MCF 10A (cell line): ENCODE data around the gene APBB2. TPM values are rescaled to one million over a fixed set of nuclear protein-coding genes. Genes with fewer than 3 reads are reported as not detected.

Experiments
- BruUV-seq: library from RNA; stranded (reverse); fragments of 400-500 nt; replicated peaks from 2 replicates; lab custom pipeline; 2021; lab: Mats Ljungman, UMichigan
- CTCF ChIA-PET: fragments of 300-600 bp; sonication (Branson Sonifier 250); formaldehyde crosslinking; extraction: SDS; loops from one replicate; lab custom pipeline; 2021; ENCODE audit warnings: antibody characterized with exemption, inconsistent platforms; lab: Yijun Ruan, JAX
- POLR2A ChIA-PET: fragments of 300-600, 350-650 bp; sonication (Branson Sonifier 250); formaldehyde crosslinking; extraction: SDS; loops from one replicate; lab custom pipeline; 2020; ENCODE audit warnings: antibody characterized with exemption, inconsistent platforms; lab: Yijun Ruan, JAX
- DNase-seq: peaks from one replicate; pipeline ENCODE4 v3.0.0-alpha.2; 2018; ENCODE audit not compliant: unreplicated experiment
- H3K27ac Mint-ChIP-seq: one replicate; pipeline ENCODE4 v1.8.0; 2022; ENCODE audit warnings: mild to moderate bottlenecking, low read depth, mixed read lengths; ENCODE audit not compliant: unreplicated experiment
- H3K27me3 Mint-ChIP-seq: one replicate; pipeline ENCODE4 v1.8.0; 2022; ENCODE audit warnings: mixed read lengths; ENCODE audit not compliant: insufficient read depth, unreplicated experiment
- H3K36me3 Mint-ChIP-seq: one replicate; pipeline ENCODE4 v1.8.0; 2022; ENCODE audit warnings: mild to moderate bottlenecking, moderate library complexity, mixed read lengths; ENCODE audit not compliant: insufficient read depth, unreplicated experiment
- H3K4me1 Mint-ChIP-seq: one replicate; pipeline ENCODE4 v1.8.0; 2022; ENCODE audit warnings: mixed read lengths; ENCODE audit not compliant: insufficient read depth, unreplicated experiment
- H3K4me3 Mint-ChIP-seq: one replicate; pipeline ENCODE4 v1.8.0; 2022; ENCODE audit warnings: mild to moderate bottlenecking, moderate library complexity, mixed read lengths; ENCODE audit not compliant: unreplicated experiment
- H3K9me3 Mint-ChIP-seq: one replicate; pipeline ENCODE4 v1.8.0; 2022; ENCODE audit warnings: mixed read lengths; ENCODE audit not compliant: unreplicated experiment
- intact Hi-C: fragments of 100-400 bp; cut with micrococcal nuclease; formaldehyde crosslinking; loops from 2 replicates; pipeline ENCODE4 v1.14.1; 2022
- total RNA-seq: library from RNA; stranded (reverse); gene quantifications from 2 replicates; pipeline ENCODE4 v1.2.3, GENCODE V29; 2022
- TF ChIP-seq, protein P1 (sequence below): fragments of 200-600 bp; IDR thresholded peaks from one replicate; pipeline ENCODE4 v1.8.0; 2022; ENCODE audit warnings: antibody characterized with exemption, mild to moderate bottlenecking; ENCODE audit not compliant: unreplicated experiment

The APBB2 gene
- total RNA-seq, 1 experiment from 2014 or later = 201 TPM

DNA sequence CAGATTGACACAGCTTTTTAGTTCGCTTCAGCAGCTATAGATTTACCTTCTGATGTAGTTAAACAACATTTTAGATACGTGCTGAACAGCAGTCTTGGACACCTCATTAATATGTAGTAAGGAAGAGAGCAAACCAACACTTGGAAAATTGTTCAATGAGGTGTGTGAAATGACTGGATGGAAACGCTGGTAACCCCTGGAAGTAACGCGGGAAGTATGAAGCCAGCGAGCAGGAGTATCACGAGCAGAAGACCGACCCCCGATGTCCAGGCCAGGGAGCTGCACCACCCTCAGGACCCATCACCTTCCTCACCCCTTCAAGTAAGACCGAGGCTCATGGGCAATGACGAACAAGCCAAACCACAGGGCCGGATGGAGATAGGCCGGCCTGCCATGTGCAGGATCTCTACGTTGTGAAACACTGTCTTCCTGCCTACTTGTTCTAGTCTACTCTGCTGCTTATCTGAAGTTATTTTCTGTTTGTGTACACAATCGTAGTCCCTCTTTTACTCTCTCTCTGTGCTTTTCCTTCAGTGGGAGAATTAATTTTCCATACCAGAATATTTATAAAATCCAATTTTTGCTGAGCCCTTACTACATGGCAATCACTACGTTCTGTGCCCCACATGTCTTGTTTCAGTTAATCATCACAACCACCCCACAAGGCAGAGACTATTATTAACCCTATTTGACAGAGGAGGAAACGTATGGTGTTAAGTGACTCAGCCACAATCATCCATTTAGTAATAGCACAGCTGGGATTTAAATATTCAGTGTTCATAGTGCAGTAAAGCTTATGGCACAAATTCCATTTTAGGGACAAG lies 221.7 kb downstream of the APBB2 start:
- BruUV-seq = no TSS peak
- Mint-ChIP-seq H3K27ac (peak overlapping the region; percentile 80), H3K9me3 (peaks cover 12% of the 10 kb centered on the region), H3K27me3 (no peaks in the 10 kb centered on the region), H3K36me3 (peaks cover 29% of the 10 kb centered on the region), H3K4me3 (peak overlapping the region; percentile 43), H3K4me1 (peaks cover 63% of the 10 kb centered on the region)
- peak; percentile 75 for DNase-seq
- CTCF ChIA-PET = interaction anchor here (0.9 to 5.4 kb wide), 4 partner anchors 15 to 185 kb away, joined by 3 to 48 read pairs (median 6); no protein-coding TSS in a partner anchor
- POLR2A ChIA-PET = interaction anchor here (0.6 to 2.7 kb wide), 8 partner anchors 128 to 222 kb away, joined by 3 to 10 read pairs (median 4); partner anchors contain the start of gene APBB2
- TF ChIP-seq, protein P1, sequence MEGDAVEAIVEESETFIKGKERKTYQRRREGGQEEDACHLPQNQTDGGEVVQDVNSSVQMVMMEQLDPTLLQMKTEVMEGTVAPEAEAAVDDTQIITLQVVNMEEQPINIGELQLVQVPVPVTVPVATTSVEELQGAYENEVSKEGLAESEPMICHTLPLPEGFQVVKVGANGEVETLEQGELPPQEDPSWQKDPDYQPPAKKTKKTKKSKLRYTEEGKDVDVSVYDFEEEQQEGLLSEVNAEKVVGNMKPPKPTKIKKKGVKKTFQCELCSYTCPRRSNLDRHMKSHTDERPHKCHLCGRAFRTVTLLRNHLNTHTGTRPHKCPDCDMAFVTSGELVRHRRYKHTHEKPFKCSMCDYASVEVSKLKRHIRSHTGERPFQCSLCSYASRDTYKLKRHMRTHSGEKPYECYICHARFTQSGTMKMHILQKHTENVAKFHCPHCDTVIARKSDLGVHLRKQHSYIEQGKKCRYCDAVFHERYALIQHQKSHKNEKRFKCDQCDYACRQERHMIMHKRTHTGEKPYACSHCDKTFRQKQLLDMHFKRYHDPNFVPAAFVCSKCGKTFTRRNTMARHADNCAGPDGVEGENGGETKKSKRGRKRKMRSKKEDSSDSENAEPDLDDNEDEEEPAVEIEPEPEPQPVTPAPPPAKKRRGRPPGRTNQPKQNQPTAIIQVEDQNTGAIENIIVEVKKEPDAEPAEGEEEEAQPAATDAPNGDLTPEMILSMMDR = no peak
- intact Hi-C loops = loop anchor here (5.0 kb wide), 1 partner anchor 150 kb away; no protein-coding TSS in a partner anchor

DNA sequence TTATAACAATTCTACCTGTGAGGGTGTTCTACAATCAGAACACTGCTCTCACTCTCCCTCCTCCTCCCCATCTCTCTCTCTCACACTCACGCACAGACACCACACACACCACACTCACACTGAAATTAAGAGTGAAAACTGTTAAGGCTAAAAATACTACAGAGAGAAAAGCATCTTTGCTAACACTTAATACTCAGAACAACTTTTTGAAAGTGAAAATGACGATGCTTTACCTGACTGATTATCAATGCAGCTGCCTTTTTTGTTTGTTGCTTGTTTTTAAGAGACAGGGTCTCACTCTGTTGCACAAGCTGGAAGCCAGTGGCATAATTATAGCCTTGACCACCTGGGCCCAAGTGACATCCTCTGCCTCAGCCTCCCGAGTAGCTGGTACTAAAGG lies 222.4 kb downstream of the APBB2 start:
- TF ChIP-seq, protein P1 = no peak
- peaks cover 60% of the 10 kb centered on the region for H3K4me1 Mint-ChIP-seq
- no peaks in the 10 kb centered on the region for H3K27me3 Mint-ChIP-seq
- POLR2A ChIA-PET = interaction anchor here (0.7 to 2.7 kb wide), 7 partner anchors 129 to 222 kb away, joined by 3 to 10 read pairs (median 4); partner anchors contain the start of gene APBB2
- peaks cover 5% of the 10 kb centered on the region for H3K9me3 Mint-ChIP-seq
- H3K36me3 Mint-ChIP-seq = peaks cover 34% of the 10 kb centered on the region
- H3K4me3 Mint-ChIP-seq = peak overlapping the region; percentile 10
- intact Hi-C loops = loop anchor here (5.0 kb wide), 1 partner anchor 150 kb away; no protein-coding TSS in a partner anchor
- CTCF ChIA-PET = interaction anchor here (0.9 to 5.4 kb wide), 2 partner anchors 14 to 185 kb away, joined by 3 to 48 read pairs; no protein-coding TSS in a partner anchor
- H3K27ac Mint-ChIP-seq = peak overlapping the region; percentile 93
- no TSS peak for BruUV-seq
- no peak for DNase-seq

DNA sequence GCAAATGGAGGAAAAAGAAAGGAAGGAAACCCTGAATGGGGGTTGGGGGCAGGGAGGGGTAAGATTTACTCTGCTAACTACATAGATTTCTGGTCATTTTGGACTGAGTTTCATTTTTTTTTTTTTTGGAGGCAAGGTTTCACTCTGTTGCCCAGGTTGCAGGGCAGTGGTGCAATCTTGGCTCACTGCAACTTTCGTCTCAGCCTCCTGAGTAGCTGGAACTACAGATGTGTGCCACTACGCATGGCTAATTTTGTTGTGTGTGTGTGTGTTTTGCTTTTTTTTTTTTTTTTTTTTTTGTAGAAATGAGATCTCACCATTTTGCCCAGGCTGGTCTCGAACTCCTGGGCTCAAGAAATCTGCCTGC lies 223.5 kb downstream of the APBB2 start:
- CTCF ChIA-PET = interaction anchor here (0.9 to 5.4 kb wide), 3 partner anchors 13 to 221 kb away, joined by 3 to 48 read pairs (median 6); no protein-coding TSS in a partner anchor
- peak; percentile 72 for DNase-seq
- BruUV-seq = no TSS peak
- Mint-ChIP-seq H3K36me3 (peaks cover 31% of the 10 kb centered on the region), H3K27ac (peak overlapping the region; percentile 93), H3K27me3 (no peaks in the 10 kb centered on the region), H3K4me3 (peak overlapping the region; percentile 50), H3K9me3 (no peaks in the 10 kb centered on the region), H3K4me1 (peaks cover 59% of the 10 kb centered on the region)
- POLR2A ChIA-PET = interaction anchor here (0.7 to 1.6 kb wide), 11 partner anchors 12 to 223 kb away, joined by 3 to 6 read pairs (median 4); partner anchors contain the start of gene APBB2
- intact Hi-C loops = loop anchor here (5.0 kb wide), 1 partner anchor 151 kb away; no protein-coding TSS in a partner anchor
- TF ChIP-seq, protein P1 = no peak
